Fibroblast of lung (primary cell): Measurements from ENCODE around the gene HIVEP1.

Experiments
- EZH2 ChIP-seq: IDR thresholded peaks from 2 replicates; pipeline ENCODE4 v1.5.1; 2012; ENCODE audit warnings: low read length, control low read depth, mild to moderate bottlenecking; ENCODE audit errors: missing control alignments
- TF ChIP-seq, protein P1 (sequence below), 2 donors: IDR thresholded peaks in 1 of 2; conservative IDR thresholded peaks in 1 of 2; 1 replicate in 1 of 2; 2 replicates in 1 of 2; pipeline ENCODE4 v1.5.1; 2011 to 2012; ENCODE audit warnings: low read length in 2 of 2, control low read depth in 1 of 2, inconsistent platforms in 1 of 2, low read depth in 1 of 2, mild to moderate bottlenecking in 1 of 2

GRCh38 chr6:12182676-12183075, 170.6 kb downstream of the HIVEP1 start:
- TF ChIP-seq, protein P1, sequence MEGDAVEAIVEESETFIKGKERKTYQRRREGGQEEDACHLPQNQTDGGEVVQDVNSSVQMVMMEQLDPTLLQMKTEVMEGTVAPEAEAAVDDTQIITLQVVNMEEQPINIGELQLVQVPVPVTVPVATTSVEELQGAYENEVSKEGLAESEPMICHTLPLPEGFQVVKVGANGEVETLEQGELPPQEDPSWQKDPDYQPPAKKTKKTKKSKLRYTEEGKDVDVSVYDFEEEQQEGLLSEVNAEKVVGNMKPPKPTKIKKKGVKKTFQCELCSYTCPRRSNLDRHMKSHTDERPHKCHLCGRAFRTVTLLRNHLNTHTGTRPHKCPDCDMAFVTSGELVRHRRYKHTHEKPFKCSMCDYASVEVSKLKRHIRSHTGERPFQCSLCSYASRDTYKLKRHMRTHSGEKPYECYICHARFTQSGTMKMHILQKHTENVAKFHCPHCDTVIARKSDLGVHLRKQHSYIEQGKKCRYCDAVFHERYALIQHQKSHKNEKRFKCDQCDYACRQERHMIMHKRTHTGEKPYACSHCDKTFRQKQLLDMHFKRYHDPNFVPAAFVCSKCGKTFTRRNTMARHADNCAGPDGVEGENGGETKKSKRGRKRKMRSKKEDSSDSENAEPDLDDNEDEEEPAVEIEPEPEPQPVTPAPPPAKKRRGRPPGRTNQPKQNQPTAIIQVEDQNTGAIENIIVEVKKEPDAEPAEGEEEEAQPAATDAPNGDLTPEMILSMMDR (conservative IDR thresholded peaks at IDR 0.05 in 1 of 2, IDR thresholded peaks at IDR 0.05 in 1 of 2; ENCODE audit: low read depth in 1 of 2, low read length in 2 of 2) = no peak
- no peak for TF ChIP-seq EZH2
